Stimulated activated CD4-positive, alpha-beta T cell treated with anti-CD3 and anti-CD28 coated beads, Interleukin-4, amount 100 ng/mL, for 1 hour (primary cell): ENCODE measurements around the gene NMU.
"Not testable (repeated sequence)": the region's sequence is repeated elsewhere in the genome, so short reads cannot be mapped to it uniquely, and the experiment has no call there.

Experiments
- DNase-seq: peaks from one replicate; pipeline ENCODE4 v3.0.0-alpha.2; 2020

The NMU gene, protein sequence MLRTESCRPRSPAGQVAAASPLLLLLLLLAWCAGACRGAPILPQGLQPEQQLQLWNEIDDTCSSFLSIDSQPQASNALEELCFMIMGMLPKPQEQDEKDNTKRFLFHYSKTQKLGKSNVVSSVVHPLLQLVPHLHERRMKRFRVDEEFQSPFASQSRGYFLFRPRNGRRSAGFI

DNA sequence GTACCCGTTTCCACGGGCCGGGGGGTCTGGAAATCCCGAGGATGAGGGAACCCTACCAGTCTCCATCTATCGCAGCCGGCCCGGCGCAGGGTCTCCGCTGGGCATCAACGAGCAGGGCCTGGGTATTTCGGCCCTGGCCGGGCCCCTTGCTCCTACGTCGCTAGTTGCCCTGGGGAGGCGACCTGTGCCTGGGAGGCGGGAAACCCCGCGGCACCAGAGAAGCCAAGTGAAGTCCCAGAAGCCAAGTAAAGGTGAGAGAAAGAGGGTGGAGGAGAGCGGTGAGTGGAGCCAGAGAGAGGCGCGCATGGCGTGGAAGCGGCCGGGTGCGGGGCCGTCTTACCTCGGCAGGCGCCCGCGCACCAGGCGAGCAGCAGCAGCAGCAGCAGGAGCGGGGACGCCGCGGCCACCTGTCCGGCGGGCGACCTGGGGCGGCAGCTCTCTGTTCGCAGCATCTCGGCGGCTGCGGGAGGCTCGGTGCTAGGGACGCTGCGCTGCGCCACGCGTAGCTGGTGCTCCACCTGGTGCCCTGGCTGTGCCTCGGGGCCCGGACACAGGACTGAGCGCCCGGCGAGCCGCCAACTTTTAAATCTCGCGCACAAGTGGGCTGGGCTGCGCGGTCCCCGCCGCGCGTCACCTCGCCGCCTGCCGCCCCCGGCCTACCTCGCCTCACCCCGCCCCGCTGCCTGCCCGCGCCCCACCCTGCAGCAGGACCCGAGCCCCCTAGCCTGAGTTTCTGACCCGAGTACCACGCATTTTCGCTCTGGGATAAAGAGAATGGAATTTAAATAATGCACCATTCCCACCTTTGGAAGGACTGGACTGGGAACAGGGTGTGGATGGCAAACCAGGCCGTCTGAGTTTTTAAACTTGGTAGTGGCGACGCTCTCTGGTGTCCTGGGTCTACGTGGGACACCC, at the start of gene NMU:
TSS of gene NMU (minus strand) at position 558 of the 915 bp plus-strand sequence. CDS start at position 452, 106 bp downstream.
- DNase-seq, result peak; percentile 9

DNA sequence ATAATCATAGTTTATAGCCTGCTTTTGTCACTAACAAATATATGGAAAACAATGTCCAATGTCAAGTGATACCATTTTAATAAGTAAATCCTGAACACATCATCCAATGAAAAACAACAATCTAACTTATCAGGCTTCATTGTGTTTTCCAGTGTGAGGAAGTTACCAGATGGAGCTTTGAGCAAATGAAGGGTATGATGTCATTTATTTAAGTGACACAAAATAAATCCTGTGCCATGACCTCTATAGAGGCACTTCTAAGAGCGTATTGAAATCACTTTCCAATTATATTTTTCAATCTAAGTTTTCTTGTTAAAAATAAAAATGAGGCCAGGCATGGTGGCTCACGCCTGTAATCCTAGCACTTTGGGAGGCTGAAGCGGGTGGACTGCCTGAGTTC, 48.2 kb upstream of the NMU start:
- DNase-seq, result no peak

DNA sequence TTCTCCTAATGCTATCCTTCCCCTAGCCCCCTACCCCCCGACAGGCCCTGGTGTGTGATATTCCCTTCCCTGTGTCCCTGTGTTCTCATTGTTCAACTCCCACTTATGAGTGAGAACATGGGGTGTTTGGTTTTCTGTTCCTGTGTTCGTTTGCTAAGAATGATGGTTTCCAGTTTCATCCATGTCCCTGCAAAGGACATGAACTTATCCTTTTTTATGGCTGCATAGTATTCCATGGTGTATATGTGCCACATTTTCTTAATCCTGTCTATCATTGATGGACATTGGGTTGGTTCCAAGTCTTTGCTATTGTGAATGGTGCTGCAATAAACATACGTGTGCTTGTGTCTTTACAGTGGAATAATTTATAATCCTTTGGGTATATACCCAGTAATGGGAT, 46.7 kb upstream of the NMU start:
- not testable (repeated sequence) for DNase-seq

DNA sequence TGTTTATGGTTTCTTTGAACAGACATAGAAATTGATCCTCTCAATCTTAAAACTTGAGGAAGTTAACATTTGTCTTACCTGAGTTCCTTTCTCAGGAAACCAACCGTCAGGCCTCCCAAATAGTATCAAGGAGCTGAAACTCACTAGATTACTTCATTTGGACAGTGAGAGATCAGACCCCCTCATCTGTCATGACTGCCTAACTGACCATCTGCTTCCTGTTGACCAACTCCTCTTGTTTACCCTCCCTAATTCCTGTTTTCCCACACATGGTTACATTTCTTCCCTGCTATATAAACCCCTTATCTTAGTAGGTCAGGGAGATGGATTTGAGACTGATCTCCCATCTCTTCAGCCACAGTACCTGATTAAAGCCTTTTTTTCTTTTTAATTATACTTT, 46.2 kb upstream of the NMU start:
- DNase-seq, result no peak

DNA sequence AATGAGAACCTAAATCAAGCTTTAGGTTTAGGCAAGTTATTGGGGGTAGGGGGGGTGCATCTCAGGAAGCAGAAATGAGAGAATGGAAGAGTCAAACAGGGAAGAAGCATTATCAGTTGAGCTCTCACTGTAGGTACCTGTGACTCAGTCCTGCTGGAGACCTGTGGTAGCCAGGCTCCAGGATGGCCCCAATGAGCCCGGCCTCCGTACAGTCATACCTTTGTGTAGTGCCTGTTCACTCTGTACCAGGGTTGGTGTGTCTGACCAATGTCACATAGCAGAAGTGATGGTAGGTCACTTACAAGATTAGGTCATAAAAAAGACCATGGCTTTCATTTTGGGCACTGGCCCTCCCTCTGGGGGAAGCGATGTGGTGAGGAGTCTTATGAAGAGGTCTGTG, 45.3 kb upstream of the NMU start:
- no peak for DNase-seq

DNA sequence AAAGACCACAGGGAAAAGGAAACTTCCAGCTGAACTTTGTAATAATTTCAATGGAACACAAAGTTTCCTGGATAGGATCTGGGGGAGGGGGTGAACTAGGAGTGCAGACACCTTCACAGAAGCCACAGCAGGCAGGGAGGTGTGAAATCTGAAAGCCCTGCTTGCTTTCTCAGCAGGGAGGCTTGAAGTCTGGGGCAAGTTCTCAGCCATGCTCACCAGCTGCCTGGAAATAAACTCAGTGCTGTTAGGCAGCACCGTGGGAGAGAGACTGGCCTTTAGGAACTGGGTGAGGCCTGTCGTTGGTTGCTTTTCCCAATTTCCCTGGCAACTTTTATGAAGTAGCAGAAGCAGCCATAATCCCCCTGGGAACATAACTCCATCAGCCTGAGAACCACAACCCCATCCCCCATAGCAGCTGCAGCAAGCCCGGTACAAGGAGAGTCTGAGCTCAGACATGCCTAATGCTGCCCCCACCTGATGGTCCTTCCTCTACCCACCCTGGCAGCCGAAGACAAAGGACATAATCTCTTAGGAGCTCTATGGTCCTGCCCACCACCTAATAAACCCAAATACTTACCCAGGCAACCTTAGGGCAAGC, 39.2 kb upstream of the NMU start:
- no peak for DNase-seq

DNA sequence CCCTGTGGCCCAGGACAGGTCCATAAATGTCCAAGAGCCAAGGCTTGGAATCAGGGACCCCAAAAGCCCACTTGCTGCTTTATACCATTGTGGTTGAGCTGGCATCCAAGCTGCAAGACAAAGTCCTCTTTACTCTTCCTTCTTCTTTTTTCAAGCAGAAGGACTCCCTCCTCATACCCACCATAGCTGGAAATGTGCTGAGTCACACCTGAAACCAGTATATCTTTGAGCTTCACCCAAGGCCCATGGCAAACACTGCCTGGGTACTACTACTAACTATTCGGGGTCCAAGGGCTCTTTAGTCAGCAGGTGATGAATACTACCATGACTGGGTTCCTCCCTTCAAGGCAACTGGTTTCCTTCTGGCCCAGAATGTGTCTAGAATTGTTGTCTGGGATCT, 37.3 kb upstream of the NMU start:
- no peak for DNase-seq

DNA sequence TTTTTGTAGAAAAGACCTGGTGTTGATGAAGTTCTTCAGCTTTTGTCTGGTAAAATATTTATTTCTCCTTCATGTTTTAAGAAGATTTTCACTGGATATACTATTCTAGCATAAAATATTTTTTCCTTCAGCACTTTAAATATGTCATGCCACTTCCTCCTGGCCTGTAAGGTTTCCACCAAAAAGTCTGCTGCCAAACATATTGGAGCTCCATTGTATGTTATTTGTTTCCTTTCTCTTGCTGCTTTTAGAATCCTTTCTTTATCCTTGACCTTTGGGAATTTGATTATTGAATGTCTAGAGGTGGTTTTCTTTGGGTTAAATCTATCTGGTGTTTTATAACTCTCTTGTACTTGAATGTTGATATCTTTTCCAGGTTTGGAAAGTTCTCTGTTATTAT, 35.6 kb upstream of the NMU start:
- DNase-seq, result no peak

DNA sequence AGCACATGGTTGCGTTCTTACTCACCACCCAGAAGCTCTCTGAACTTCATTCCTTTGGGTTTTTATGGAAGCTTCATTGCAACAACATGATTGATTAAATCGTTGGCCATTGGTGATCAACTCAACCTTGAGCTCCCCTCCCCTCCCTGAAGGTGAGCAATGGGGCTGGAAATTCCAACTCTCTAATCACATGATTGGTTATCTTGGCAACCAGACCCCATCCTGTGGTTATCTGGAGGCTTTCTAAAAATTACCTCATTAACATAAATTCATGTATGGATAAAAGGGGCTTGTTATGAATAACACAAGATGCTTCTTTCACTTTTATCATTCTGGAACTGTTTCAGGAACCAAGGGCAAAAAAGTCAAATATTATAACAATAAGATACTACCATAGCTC, 34.6 kb upstream of the NMU start:
- no peak for DNase-seq

DNA sequence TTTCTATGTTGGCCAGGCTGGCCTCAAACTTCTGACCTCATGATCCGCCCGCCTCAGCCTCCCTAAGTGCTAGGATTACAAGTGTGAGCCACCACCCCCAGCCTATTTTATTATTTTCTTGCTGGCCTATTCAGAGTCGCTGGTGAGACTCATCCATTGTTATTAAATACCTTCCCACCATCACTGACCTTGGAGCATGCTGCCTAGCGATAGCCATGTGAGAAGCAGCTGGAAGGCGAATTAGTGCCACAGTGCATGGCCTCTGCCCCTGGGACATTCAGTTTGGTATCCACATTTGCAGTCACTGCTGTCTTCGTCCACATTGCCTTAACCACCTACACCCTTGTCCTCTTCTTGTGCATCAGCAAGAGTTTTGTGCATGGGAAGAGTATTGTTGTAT, 32.4 kb upstream of the NMU start:
- no peak for DNase-seq

DNA sequence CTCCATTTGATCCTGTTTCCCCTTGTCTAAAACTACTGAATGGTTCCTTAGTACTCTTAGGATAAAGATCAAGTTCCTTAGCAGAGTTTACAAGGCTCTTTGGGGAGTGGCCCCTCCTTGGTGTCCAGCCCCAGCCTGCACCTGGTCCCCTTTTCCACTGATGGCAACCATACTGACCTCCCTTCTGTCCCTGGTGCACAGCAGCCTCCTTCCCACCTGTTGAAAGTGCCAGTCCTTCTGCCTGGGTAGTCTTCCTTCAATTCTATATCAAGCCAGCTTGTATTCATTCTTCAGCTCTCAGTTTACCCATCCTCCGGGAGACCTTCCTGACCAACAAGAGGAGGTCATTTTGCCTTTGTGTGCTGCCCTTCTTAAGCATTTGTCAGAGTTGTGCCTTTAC, 30.4 kb upstream of the NMU start:
- no peak for DNase-seq

DNA sequence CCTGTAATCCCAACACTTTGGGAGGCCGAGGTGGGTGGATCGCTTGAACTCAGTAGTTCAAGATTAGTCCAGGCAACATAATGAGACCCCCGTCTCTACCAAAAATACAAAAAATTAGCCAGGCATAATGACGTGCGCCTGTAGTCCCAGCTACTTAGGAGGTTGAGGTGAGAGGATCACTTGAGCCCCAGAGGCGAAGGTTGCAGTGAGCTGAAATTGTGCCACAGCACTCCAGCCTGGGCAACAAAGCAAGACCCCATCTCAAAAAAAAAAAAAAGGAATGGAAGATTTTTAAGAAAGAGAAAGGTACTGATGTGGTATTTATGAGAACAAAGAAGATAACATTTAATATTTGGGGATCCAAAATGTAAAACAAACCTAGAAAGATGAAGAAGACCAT, 27.0 kb upstream of the NMU start:
- DNase-seq, result no peak

DNA sequence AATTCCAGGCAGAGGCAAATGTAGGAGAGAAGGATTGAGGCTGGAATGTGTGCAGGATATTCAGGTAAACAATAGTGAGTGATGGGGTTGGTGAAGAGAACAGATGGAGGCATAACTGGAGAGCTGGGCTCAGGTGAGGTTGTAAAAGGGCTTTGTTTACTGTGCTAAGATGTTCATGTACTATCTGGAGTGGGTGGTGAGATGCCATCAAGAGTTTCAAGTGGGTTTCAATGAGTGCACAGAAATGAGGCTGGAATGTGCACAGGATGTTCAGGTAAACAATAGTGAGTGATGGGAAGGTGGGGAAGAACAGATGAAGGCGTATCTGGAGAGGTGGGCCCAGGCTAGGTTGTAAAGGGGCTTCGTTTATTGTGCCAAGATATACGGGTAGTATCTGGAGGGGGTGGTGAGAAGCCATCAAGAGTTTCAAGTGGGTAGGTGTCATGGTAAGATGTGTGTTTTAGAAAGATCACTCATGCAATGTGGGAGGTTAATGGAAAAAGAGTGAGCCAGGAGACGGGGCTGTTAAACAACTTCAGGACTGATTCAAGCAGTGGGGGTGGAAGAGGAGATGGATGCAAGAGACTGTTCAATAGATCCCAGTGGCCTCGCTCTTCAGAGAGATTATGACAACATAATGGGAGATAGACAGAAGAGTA, 25.4 kb upstream of the NMU start:
- no peak for DNase-seq

DNA sequence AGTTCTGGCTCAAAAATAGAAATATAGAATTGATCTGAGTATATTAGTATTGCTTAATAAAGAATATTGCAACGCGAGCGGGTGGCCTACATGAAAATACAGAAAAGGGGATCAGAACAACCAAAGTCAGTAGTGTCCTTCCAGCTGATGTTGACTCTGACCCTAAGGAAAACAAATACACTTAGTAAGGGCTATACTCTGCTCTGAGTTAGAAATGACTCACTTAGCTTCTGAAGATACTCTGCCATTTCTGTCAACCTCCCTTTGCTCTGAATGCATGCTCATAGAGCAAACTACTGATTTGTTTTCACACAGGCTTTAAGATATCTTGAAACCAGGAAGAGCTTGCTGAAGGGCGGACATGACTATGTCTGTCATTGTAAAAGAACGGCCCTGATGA, 22.6 kb upstream of the NMU start:
- DNase-seq, result no peak

DNA sequence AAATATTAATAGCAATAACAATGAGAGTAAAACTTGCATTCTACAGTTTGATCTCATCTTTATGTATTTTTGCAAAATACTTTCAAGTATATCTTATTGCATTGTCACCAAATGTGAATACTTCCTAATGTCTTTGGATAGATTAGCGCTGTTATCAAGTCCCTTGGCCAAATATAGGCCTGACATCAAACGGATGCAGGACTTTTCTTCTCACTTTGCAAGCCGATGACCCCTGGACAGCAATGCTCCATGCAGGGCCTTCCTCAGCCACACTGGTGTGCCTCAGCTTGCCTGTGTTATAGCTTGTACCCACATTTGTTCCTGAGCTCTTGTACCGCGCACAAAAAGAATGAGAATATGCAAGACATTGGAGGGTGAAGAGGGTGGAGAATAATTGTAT, 18.0 kb upstream of the NMU start:
- no peak for DNase-seq

DNA sequence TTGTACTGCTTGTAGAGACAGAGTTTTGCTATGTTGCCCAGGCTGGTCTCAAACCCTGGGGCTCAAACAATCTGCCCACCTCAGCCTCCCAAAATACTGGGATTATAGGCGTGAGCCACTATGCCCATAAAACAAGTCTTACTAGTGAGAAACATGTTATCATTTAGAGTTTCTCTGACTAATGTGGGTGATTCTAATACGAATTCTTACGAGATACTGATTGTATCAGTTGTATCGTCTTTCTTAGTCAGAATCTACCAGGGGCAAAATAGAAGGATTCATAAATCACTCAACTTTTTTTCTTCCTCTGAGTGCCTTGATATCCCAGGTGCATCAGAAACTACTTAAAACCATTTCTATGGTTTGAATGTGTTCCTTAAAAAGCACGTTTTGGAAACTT, 14.4 kb upstream of the NMU start:
- no peak for DNase-seq

DNA sequence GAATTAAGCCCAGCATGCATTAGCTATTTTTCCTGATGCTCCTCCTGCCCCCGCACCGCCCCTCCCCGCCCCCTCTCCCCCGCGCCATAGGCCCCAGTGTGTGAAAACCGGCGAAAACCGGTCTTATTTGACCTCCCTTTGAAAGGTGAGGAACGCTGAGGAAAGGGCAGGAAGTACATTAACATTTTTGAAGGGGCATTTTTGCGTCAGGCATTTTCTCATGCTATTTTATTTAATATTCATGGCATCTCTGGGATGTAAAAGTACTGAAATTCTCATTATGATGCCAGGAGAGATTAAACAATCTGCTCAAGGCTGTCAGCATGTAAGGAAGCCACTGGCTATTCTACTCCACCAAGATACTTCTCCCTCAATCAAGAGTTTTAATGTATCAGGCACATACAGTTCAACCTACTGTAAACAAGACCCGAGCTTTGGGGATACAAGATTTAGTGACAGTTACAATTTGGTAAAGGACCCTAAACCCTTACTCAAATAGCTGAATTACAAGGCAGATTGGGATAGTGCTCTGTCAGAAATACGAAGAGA, 1.2 kb upstream of the NMU start:
- no peak for DNase-seq

DNA sequence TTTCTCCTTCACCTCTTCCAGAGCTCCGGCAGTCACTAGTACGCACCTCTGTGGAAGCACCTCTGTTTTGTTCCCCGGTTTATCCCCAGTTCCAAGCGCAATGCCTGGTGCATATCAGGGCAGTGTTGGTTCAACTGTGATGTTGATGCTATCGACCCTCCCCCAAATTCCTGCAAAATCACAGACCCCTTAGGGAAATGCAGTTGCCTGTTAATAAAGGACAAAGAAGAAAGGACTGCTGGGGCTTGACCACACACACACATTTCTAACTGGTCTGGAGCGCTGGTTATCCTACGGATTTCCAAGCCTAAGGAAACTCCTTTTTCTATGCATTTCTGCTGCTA, 530 bp upstream of the NMU start:
- no peak for DNase-seq

DNA sequence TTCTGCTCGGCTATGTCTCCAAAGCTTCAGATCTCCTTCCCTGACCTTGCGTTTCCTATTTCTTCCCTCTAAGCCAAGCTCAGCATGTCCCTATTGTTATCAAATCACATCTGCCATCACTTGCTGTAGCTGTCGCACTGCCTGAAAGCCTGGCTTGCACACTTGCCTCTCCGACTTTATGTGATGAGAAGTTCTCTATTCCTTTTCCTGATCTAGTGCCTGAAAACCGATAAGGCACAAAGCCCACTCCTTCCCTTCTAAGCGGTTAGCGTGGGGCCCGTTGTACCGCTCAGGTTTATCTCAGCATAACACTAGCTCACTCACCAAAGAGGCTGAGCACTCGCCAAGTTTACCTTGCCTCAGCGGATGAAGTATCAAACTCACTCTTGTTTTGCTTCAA, 816 bp downstream of the NMU start:
- DNase-seq, result no peak

DNA sequence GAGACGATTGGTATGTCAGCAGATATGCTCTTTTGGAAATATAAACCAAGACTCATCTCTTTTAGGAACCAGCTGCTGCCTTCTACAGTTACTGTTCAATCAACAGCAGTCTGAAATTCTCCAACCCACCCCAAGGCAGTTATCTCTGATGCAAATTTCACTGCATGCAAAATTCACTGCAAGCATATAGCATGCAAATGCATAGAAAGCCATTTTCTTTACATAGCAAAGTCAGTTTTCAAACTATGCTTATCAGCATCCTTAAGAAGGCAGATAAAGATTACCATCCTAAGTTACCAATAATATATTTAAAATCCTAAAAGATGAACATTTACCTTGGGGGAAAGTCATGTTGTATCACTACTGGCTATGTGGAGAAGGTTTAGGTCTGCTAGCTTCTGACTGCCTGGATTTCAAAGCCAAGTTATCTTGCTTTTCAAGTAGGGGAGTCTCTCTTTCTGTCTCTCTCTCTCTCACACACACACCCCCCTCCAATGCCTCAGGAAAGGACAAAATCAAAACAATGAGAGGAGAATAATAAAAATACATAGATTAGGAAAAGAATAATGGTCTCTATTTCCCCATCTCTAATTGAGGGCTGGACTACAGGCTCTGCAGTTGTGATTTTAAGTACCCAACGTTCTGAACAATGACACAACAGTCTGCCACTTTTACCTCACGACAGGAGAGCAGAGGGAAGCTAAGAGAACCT, 1.5 kb downstream of the NMU start:
- no peak for DNase-seq

DNA sequence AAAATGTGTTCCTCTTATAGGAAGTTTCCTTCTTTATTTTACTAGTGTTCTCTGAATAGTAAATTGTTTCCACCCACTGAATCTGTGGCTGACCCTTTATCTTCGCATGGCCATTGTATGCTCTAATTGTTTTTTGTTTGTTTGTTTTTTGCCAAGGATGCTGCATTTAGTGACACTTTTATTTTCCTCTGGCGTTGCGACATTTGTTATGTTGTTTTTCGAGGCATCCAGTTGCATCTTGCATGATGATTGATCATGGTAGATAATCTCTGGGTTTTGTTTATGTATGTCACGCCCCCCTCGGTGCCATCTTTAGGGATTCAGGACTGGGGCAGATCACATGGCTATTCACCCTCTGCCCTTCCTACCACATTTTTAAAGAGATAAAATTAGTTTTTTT, 2.2 kb downstream of the NMU start:
- DNase-seq, result no peak

DNA sequence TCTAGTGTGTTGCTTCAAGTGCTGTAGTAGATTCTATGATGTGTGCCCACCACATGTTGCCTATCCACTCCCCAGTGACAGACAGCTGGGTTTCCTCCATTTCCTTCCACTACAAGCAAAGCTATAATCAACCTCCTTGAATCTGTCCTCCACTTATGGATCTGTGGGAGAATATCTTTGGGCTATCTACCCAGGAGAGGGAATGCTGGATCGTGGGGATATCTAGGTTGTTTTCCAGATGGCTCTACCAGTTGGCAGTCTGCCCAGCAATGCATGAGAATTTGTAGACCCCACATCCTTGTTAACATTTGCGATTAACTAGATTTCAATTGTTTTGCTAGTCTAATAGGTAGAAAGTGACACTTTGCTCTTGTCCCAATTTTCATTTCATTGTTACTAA, 10.3 kb downstream of the NMU start:
- DNase-seq, result no peak

DNA sequence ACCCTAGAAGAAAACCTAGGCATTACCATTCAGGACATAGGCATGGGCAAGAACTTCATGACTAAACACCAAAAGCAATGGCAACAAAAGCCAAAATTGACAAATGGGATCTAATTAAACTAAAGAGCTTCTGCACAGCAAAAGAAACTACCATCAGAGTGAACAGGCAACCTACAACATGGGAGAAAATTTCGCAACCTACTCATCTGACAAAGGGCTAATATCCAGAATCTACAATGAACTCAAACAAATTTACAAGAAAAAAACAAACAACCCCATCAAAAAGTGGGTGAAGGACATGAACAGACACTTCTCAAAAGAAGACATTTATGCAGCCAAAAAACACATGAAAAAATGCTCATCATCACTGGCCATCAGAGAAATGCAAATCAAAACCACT, 12.0 kb downstream of the NMU start:
- DNase-seq, result not testable (repeated sequence)
